ENCODE results near the gene CHM.
"Not testable (repeated sequence)": the region's sequence is repeated elsewhere in the genome, so short reads cannot be mapped to it uniquely, and the experiment has no call there.

The CHM gene

GRCh38 chrX:85995641-85996040, 51.7 kb downstream of the CHM start:
- no peak for DNase-seq

DNA sequence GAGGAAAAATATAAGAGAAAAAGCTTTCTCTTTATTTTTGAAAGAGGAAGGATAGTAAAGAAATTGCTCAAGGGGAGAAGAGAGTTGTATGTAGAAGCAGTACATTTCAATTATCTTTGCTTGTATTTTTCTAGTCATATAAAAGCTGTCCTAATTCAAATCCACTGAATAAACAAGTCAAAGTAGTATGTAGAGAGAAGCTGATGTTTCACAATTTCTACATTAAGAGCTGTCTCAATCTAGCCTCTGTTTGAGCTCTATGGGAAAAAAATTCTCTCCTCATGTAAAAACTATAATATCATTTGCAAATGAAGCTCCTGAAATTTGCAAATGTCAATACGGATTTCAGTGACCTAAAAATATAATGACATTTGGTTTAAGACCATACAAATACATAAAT, 52.6 kb downstream of the CHM start:
- no peak for DNase-seq

DNA sequence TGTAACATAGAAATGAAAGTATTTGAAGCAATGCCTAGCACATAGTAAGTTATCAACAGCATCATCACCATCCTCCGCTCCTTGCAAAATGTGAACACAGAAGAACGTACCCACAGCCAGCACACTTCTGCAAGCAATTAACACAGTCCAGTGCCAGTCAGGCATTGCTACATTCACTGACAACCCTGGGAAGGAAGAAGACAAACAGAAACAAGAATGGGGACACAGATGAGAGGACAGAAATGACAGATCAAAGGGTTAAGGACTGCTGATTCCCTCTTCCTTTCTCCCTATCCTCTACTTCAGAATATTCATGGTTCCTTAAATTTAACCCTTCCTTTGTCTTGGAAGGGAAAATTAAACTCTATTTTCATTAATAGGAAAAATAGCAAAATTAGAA, 53.1 kb downstream of the CHM start:
- DNase-seq: no peak

DNA sequence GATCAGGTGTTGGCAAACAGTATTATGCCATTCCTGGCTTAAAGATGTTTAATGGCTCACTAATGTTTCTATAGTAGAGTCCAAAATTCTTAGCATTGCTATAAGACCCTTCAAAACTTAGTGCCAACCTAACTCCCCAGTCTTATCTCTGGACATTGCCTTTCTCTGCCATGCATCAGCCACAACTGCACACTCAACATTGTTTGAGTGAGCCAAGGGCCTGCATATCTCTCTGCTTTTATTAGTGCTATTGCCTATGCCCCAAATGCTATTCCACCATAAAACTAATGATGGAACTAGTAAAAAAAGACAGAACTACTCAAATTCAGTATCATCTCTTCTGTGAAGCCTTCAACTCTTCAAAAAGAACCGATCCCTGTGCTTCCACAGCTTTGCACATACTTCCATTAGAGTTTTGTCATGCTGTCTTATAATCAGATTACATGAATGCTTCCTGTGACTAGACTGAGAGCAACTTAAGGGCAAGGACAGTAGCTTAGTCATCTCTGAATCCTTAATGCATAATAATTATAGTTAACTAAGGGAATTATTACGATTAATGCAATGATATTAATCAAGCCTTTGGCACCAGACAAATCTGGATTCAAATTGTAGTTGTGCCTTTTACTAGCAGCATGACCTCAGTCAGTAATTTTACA, 53.7 kb downstream of the CHM start:
- DNase-seq: no peak

DNA sequence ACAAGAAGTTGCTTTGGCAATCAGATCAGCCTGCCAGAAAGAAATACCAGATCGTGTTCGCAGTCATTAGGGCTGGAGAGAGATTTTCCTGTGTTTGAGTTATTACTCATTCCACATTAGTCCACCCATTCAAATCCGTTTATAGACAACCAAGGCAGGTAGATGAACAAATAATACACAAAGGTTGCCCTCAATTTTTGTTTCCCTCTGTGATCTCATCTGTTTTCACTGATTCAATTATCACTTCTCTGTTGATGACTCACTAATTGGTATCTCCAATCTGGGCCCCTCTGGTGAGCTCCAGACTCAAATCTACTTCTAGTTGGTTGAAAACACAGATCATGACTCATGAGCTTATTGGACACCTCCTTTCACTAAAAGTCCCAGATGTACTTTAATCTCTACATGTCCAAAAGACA, 54.5 kb downstream of the CHM start:
- DNase-seq: no peak

DNA sequence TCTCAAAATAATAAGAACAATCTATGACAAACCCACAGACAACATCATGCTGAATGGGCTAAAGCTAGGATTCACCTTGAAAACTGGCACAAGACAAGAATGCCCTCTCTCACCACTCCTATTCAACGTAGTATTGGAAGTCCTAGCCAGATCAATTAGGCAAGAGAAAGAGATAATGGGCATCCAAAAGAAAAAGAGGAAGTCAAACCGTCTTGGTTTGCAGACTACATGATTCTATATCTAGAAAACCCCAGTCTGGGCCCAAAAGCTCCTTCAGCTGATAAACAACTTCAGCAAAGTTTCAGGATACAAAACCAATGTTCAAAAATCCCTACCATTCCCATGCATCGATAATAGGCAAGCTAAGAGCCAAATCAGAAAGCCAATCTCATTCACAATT, 59.0 kb downstream of the CHM start:
- DNase-seq: no peak

- DNase-seq: no peak
Observed at GRCh38 chrX:85980286-85980685, 67.1 kb downstream of the CHM start.

DNA sequence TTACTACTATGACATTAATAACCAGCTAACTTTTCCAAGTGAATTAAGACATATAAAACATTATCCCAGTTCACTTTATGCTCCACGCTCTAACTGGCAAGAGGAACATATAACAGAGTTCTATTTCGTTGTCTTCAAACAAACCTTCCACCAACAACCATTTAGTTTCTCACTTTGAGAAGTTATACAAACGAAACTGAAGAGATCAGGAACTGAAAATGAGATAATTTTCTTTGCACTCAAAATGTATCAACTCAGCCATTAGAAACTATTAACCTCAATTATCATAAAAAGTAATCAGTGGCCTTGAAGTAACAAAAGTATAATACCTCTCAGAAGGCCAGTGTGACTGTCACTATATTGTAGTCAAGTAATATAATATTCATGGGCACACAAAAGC, 70.1 kb downstream of the CHM start:
- no peak for DNase-seq

DNA sequence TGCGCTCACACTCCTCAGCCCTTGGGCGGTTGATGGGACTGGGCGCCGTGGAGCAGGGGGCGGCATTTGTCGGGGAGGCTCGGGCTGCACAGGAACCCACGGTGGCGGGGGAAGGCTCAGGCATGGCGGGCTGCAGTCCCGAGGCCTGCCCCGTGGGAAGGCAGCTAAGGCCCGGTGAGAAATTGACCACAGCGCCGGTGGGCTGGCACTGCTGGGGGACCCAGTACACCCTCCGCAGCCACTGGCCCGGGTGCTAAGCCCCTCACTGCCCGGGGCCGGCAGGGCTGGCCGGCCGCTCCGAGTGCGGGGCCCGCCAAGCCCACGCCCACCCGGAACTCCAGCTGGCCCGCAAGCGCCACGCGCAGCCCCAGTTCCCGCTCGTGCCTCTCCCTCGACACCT, 75.0 kb downstream of the CHM start:
- not testable (repeated sequence) for DNase-seq

- DNase-seq: no peak
Observed at GRCh38 chrX:85964744-85965143, 82.6 kb downstream of the CHM start.

GRCh38 chrX:85963736-85964135, 83.6 kb downstream of the CHM start:
- no peak for DNase-seq

GRCh38 chrX:85955510-85955909, 91.8 kb downstream of the CHM start:
- DNase-seq: no peak

DNA sequence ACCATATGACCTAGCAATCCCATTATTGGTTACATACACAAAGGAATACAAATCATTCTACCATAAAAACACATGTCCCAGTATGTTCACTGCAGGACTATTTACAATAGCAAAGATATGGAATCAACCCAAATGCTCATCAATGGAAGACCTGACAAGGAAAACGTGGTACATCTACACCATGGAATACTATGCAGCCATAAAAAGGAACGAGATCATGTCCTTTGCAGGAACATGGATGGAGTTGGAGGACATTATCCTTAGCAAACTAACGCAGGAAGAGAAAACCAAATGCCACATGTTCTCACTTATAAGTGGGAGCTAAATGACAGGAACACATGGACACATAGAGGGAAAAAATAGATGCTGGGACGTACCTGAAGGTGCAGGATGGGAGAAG, 102.6 kb downstream of the CHM start:
- not testable (repeated sequence) for DNase-seq

GRCh38 chrX:85941275-85941674, 106.1 kb downstream of the CHM start:
- no peak for DNase-seq

- DNase-seq: not testable (repeated sequence)
Observed at GRCh38 chrX:85939942-85940341, 107.4 kb downstream of the CHM start.

GRCh38 chrX:85934399-85934798, 113.0 kb downstream of the CHM start:
- DNase-seq: not testable (repeated sequence)

GRCh38 chrX:85930099-85930498, 117.3 kb downstream of the CHM start:
- no peak for DNase-seq

DNA sequence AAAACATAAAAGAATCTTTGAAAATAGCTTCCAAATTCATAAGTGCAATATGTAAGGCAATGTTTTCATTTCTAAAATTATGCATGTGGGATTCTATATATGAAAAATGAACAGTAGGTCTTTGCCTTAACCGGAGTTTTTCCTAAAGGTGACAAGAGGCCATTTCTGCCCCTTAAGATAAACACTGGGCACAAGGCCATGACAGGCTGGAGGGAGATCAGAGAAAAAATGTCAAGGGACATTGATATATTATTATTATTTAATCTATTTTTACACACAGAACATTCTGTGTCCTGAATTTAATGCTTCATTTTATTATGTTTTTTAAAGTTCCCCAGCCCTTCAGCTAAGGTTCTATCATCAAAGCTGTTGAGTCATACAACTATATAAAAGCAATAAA, 118.8 kb downstream of the CHM start:
- no peak for DNase-seq

DNA sequence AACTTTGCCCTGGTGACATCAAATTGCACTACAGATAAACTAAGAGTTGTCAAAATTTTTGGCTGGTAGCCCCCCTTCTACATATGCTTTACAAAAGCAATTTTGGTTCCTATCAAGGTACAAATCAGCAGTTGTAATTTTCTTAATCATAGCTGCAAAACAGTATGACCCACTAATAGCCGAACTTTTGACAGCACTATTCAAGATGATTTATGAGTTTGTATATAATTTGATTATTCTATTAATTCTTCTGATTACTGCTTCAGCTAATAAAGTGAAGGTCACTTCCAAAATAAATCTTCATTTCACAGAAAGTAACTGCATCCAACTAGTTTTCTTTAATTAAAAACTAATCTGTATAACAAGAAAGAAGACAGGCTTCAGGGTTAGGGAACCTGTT, 119.6 kb downstream of the CHM start:
- no peak for DNase-seq

- no peak for DNase-seq
Observed at GRCh38 chrX:85922821-85923220, 124.5 kb downstream of the CHM start.

- not testable (repeated sequence) for DNase-seq
Observed at GRCh38 chrX:85916656-85917280, 130.6 kb downstream of the CHM start.

- no peak for DNase-seq
Observed at GRCh38 chrX:85914431-85914830, 132.9 kb downstream of the CHM start.

- no peak for DNase-seq
Observed at GRCh38 chrX:85907316-85907715, 140.0 kb downstream of the CHM start.

DNA sequence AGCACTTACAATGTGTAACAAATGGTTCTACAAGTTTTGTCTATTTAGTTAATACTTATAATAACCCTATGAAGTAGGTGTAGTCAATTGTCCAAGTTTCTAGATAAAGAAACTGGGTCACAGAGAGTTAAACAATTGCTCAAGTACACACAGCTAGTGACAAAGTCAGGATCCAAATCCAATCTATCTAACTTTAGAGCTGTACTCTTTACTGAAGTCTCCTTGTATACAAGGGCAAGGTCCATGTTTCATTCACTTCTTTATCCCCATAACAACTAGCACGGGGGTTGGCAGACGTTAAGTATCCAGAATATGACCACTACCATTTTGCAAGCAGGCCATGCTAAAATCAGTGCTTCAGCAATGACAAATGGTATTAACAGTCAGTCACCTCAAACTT, 141.0 kb downstream of the CHM start:
- DNase-seq: no peak

GRCh38 chrX:85905851-85906250, 141.5 kb downstream of the CHM start:
- DNase-seq: no peak
